Endodermal cell (in vitro differentiated cells): ENCODE measurements around the gene RASGRF2. TPM values are rescaled to one million over a fixed set of nuclear protein-coding genes. Genes with fewer than 3 reads are reported as not detected.

Source experiments
- DNase-seq: peaks from one replicate; pipeline ENCODE4 v3.0.0-alpha.2; 2017
- H3K27ac ChIP-seq: 2 replicates; pipeline ENCODE4 v1.5.1; 2013; ENCODE audit warnings: mild to moderate bottlenecking, low read depth, low read length, moderate library complexity
- H3K27me3 ChIP-seq: 2 replicates; pipeline ENCODE4 v1.6.1; 2013; ENCODE audit warnings: mild to moderate bottlenecking, low read length, moderate library complexity; ENCODE audit not compliant: insufficient read depth, control insufficient read depth, poor library complexity, severe bottlenecking
- H3K36me3 ChIP-seq: 2 replicates; pipeline ENCODE4 v1.7.0; 2013; ENCODE audit warnings: mild to moderate bottlenecking, low read length, moderate library complexity; ENCODE audit not compliant: control insufficient read depth, insufficient read depth
- H3K4me1 ChIP-seq: one replicate; pipeline ENCODE4 v1.7.0; 2013; ENCODE audit warnings: low read length; ENCODE audit not compliant: control insufficient read depth, insufficient read depth
- H3K4me3 ChIP-seq: 2 replicates; pipeline ENCODE4 v1.5.1; 2013; ENCODE audit warnings: mild to moderate bottlenecking, low read length, moderate library complexity
- H3K9ac ChIP-seq: 2 replicates; pipeline ENCODE4 v1.6.1; 2013; ENCODE audit warnings: mild to moderate bottlenecking, low read length, moderate library complexity; ENCODE audit not compliant: poor library complexity, severe bottlenecking; ENCODE audit errors: extremely low read depth
- H3K9me3 ChIP-seq: 2 replicates; pipeline ENCODE4 v1.6.1; 2013; ENCODE audit warnings: mild to moderate bottlenecking, low read length, moderate library complexity; ENCODE audit not compliant: control insufficient read depth
- H3K27ac Mint-ChIP-seq: 2 replicates; pipeline ENCODE4 v1.8.0; 2020; ENCODE audit warnings: mixed read lengths
- H3K27me3 Mint-ChIP-seq: 2 replicates; pipeline ENCODE4 v1.8.0; 2021; ENCODE audit warnings: mild to moderate bottlenecking, mixed read lengths; ENCODE audit not compliant: insufficient read depth
- H3K36me3 Mint-ChIP-seq: 2 replicates; pipeline ENCODE4 v1.8.0; 2020; ENCODE audit warnings: low read depth, mixed read lengths
- H3K4me1 Mint-ChIP-seq: 2 replicates; pipeline ENCODE4 v1.8.0; 2020; ENCODE audit warnings: mixed read lengths
- H3K4me3 Mint-ChIP-seq: 2 replicates; pipeline ENCODE4 v1.8.0; 2020; ENCODE audit warnings: mild to moderate bottlenecking, moderate library complexity, mixed read lengths
- H3K9me3 Mint-ChIP-seq: 2 replicates; pipeline ENCODE4 v1.8.0; 2020; ENCODE audit warnings: mild to moderate bottlenecking, mixed read lengths
- CTCF ChIP-seq: fragments of 200-600 bp; sonication (generic); conservative IDR thresholded peaks from 2 replicates; pipeline ENCODE4 v1.5.0; 2021; ENCODE audit warnings: antibody characterized with exemption, mild to moderate bottlenecking
- WGBS, 2 experiments: methylation state at CpG; one replicate each; pipeline versions ENCODE4 v1.1.5 to v1.1.7; 2013; ENCODE audit warnings: missing lambda C conversion rate in 2 of 2, mixed read lengths in 1 of 2; ENCODE audit not compliant: insufficient coverage in 1 of 2, insufficient read length in 1 of 2; 5-methylcytosine and 5-hydroxymethylcytosine counted together
- total RNA-seq, 2 donors: library from RNA; stranded (reverse); fragmentation: NEBNext Ultra II Directional in 1 of 2; extraction: Animal tissue kit (Norgen Biotek cat#: 25700) in 1 of 2; gene quantifications; 2 replicates in 1 of 2; 3 replicates in 1 of 2; pipeline ENCODE4 v1.2.1, GENCODE V29; 2021

The RASGRF2 gene
- total RNA-seq, 2 donors from 2014 or later = 0.64 to 14.4 TPM

GRCh38 chr5:81115261-81115660, 155.1 kb downstream of the RASGRF2 start:
- Mint-ChIP-seq H3K4me3 (no peak overlapping the region), H3K36me3 (no peaks in the 10 kb centered on the region), H3K27ac (no peak overlapping the region), H3K27me3 (no peaks in the 10 kb centered on the region), H3K4me1 (peaks cover 2% of the 10 kb centered on the region), H3K9me3 (no peaks in the 10 kb centered on the region)
- no peaks in the 10 kb centered on the region for H3K9me3 ChIP-seq
- WGBS, 2 experiments = 50 to 80% methylated on average over 1 to 4 of the region's 4 CpGs
- H3K27ac ChIP-seq = no peak overlapping the region
- no peaks in the 10 kb centered on the region for H3K27me3 ChIP-seq
- no peak overlapping the region for H3K4me3 ChIP-seq
- no peak for DNase-seq
- H3K36me3 ChIP-seq = no peaks in the 10 kb centered on the region
- no peak for TF ChIP-seq CTCF
- H3K4me1 ChIP-seq = no peaks in the 10 kb centered on the region
- no peak overlapping the region for H3K9ac ChIP-seq

GRCh38 chr5:81117566-81117965, 157.4 kb downstream of the RASGRF2 start:
- Histone ChIP-seq H3K27ac (no peak overlapping the region), H3K9me3 (no peaks in the 10 kb centered on the region), H3K36me3 (no peaks in the 10 kb centered on the region), H3K27me3 (no peaks in the 10 kb centered on the region), H3K9ac (no peak overlapping the region), H3K4me3 (no peak overlapping the region), H3K4me1 (no peaks in the 10 kb centered on the region)
- WGBS, 2 experiments = 95% methylated on average over 3 of the region's 3 CpGs; no CpG with 5 or more reads in 1 of the 2 experiments
- no peaks in the 10 kb centered on the region for H3K9me3 Mint-ChIP-seq
- TF ChIP-seq CTCF = no peak
- peaks cover 3% of the 10 kb centered on the region for H3K4me1 Mint-ChIP-seq
- H3K4me3 Mint-ChIP-seq = no peak overlapping the region
- no peaks in the 10 kb centered on the region for H3K36me3 Mint-ChIP-seq
- H3K27ac Mint-ChIP-seq = no peak overlapping the region
- H3K27me3 Mint-ChIP-seq = no peaks in the 10 kb centered on the region
- no peak for DNase-seq

DNA sequence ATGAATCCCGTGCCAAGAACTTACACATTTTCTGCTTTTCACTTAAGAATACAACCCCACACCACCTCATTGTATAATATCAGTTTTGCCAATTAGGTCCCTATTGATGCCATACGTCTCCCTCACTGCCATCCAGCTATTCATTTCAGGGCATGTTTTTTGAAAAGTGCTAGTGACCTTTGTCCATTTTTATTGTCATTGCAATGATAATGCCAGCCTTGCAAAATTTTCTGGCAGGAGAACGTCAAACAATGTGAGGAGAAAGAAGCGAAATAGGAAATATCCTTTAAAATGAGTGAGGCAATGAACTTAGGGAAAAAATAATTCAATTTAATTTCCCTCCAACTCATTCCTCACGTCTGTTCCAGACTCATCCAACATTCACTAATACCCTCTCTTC, 161.1 kb downstream of the RASGRF2 start:
- Mint-ChIP-seq H3K36me3 (no peaks in the 10 kb centered on the region), H3K4me1 (peaks cover 2% of the 10 kb centered on the region), H3K27ac (no peak overlapping the region), H3K9me3 (no peaks in the 10 kb centered on the region), H3K27me3 (no peaks in the 10 kb centered on the region), H3K4me3 (no peak overlapping the region)
- H3K4me3 ChIP-seq = no peak overlapping the region
- no peaks in the 10 kb centered on the region for H3K27me3 ChIP-seq
- TF ChIP-seq CTCF = no peak
- no peaks in the 10 kb centered on the region for H3K36me3 ChIP-seq
- H3K9ac ChIP-seq = no peak overlapping the region
- no peak for DNase-seq
- no peak overlapping the region for H3K27ac ChIP-seq
- H3K4me1 ChIP-seq = no peaks in the 10 kb centered on the region
- WGBS, 2 experiments = 83 to 92% methylated on average over 3 to 5 of the region's 5 CpGs
- H3K9me3 ChIP-seq = no peaks in the 10 kb centered on the region
